Muscle of back (tissue), 13 donors: ENCODE data around the gene SWAP70. TPM values are rescaled to one million over a fixed set of nuclear protein-coding genes. Genes with fewer than 3 reads are reported as not detected.
"Not testable (repeated sequence)": the region's sequence is repeated elsewhere in the genome, so short reads cannot be mapped to it uniquely, and the experiment has no call there.

ENCODE experiments used
- DNase-seq, 3 donors: peaks; one replicate each; pipeline versions ENCODE4 v3.0.0 to v3.0.0-alpha.2; 2013
- long read RNA-seq, 9 donors: transcript quantifications; one replicate each; lab custom pipeline, GENCODE V29; 2026
- polyA plus RNA-seq, 10 donors: library from polyadenylated mRNA; unstranded; fragments of 120-200 nt; gene quantifications; one replicate each; pipeline ENCODE4 v1.2.1, GENCODE V29; 2013; ENCODE audit not compliant: insufficient read length in 10 of 10

Gene SWAP70
- 10 to 100 TPM in 9 of 10 donors, 1 to 10 TPM in 1; 9.7 to 18.0 (median 14.3) TPM for polyA plus RNA-seq
- long read RNA-seq, donor 1, full-length matches to known transcripts, result 2 of 2 reads
- long read RNA-seq, donor 1, partial matches to known transcripts, result 0 of 2 reads
- long read RNA-seq, donor 1, other reads (novel, unspliced or antisense), result 0 of 2 reads
- long read RNA-seq, donor 2, full-length matches to known transcripts, result 5 of 5 reads
- long read RNA-seq, donor 2, partial matches to known transcripts, result 0 of 5 reads
- long read RNA-seq, donor 2, other reads (novel, unspliced or antisense), result 0 of 5 reads
- long read RNA-seq, donor 3, result 0 reads
- long read RNA-seq, donor 4, full-length matches to known transcripts, result 1 of 1 reads
- long read RNA-seq, donor 4, partial matches to known transcripts, result 0 of 1 reads
- long read RNA-seq, donor 4, other reads (novel, unspliced or antisense), result 0 of 1 reads
- long read RNA-seq, donor 5, full-length matches to known transcripts, result 2 of 2 reads
- long read RNA-seq, donor 5, partial matches to known transcripts, result 0 of 2 reads
- long read RNA-seq, donor 5, other reads (novel, unspliced or antisense), result 0 of 2 reads
- long read RNA-seq, donor 6, full-length matches to known transcripts, result 2 of 2 reads
- long read RNA-seq, donor 6, partial matches to known transcripts, result 0 of 2 reads
- long read RNA-seq, donor 6, other reads (novel, unspliced or antisense), result 0 of 2 reads
- long read RNA-seq, donor 7, full-length matches to known transcripts, result 2 of 2 reads
- long read RNA-seq, donor 7, partial matches to known transcripts, result 0 of 2 reads
- long read RNA-seq, donor 7, other reads (novel, unspliced or antisense), result 0 of 2 reads
- long read RNA-seq, donor 8, result 0 reads
- long read RNA-seq, donor 9, partial matches to known transcripts, result 0 of 1 reads
- long read RNA-seq, donor 9, other reads (novel, unspliced or antisense), result 0 of 1 reads

GRCh38 chr11:9663699-9664275 lies at the start of gene SWAP70:
Gene SWAP70 (plus strand): TSS chr11:9664077. CDS start chr11:9664180, 103 bp downstream.
- peak; percentile 66 to 88 (median 81) for DNase-seq

GRCh38 chr11:9615031-9615451 lies 48.8 kb upstream of the SWAP70 start:
- no peak for DNase-seq

DNA sequence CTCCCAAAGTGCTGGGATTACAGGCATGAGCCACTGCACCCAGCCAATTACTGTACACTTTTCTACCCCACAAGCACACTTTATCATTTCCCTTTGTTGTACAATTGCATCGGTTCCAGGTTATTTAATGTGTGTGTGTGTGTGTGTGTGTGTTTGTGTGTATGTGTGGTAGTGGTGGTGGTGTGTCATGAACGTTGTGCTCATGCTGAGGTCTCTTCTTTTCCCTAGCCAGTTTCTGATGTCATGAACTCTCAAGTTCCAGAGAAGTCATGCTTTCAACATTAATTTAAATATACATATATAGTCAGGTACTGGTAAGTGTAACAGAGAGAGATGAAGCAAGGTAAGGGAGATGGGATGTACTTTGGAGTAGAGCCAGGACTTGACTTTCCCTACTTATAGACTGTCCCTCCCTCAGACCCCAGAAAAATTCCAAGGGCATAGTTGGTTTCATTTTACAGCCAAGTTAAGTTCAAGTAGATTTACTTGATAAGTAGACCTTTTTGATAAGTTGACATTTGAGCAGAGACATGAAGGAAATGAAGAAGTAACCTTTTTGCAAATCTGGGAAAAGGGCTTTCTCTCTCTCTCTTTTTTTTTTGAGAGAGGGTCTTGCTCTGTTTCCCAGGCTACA lies 47.7 kb upstream of the SWAP70 start:
- no peak for DNase-seq

GRCh38 chr11:9616858-9617257 lies 47.0 kb upstream of the SWAP70 start:
- no peak for DNase-seq

GRCh38 chr11:9617940-9618339 lies 45.9 kb upstream of the SWAP70 start:
- peak; percentile 42 to 75 (median 61) for DNase-seq

GRCh38 chr11:9619004-9619403 lies 44.9 kb upstream of the SWAP70 start:
- no peak for DNase-seq

GRCh38 chr11:9619971-9620370 lies 43.9 kb upstream of the SWAP70 start:
- DNase-seq, result no peak

- not testable (repeated sequence) for DNase-seq
These were observed 41.5 kb upstream of the SWAP70 start for GRCh38 chr11:9622353-9622752.

- DNase-seq, result not testable (repeated sequence)
These were observed 40.8 kb upstream of the SWAP70 start for GRCh38 chr11:9623053-9623452.

GRCh38 chr11:9624448-9624847 lies 39.4 kb upstream of the SWAP70 start:
- DNase-seq, result no peak

DNA sequence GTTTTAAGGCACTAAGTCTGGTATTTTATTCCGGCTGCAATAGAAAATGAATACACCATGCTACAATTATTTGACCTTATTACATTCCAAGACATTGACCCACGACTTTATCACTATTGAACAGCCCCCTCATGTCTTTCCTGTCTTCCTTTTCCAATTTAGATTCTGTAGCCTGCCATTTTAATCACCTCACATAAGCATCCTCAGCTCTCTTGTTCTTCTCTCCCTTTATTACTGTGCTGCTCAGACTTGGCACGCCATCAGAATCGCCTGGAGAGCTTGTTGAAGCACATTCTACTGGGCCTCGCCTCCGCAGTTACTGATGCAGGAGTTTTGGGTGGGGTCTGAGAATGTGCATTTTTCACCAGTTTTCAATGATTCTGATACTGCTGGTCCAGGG lies 38.7 kb upstream of the SWAP70 start:
- DNase-seq, result peak in 1 of 3 donors; percentile 69

- DNase-seq, result no peak
These were observed 38.1 kb upstream of the SWAP70 start for GRCh38 chr11:9625728-9626127.

DNA sequence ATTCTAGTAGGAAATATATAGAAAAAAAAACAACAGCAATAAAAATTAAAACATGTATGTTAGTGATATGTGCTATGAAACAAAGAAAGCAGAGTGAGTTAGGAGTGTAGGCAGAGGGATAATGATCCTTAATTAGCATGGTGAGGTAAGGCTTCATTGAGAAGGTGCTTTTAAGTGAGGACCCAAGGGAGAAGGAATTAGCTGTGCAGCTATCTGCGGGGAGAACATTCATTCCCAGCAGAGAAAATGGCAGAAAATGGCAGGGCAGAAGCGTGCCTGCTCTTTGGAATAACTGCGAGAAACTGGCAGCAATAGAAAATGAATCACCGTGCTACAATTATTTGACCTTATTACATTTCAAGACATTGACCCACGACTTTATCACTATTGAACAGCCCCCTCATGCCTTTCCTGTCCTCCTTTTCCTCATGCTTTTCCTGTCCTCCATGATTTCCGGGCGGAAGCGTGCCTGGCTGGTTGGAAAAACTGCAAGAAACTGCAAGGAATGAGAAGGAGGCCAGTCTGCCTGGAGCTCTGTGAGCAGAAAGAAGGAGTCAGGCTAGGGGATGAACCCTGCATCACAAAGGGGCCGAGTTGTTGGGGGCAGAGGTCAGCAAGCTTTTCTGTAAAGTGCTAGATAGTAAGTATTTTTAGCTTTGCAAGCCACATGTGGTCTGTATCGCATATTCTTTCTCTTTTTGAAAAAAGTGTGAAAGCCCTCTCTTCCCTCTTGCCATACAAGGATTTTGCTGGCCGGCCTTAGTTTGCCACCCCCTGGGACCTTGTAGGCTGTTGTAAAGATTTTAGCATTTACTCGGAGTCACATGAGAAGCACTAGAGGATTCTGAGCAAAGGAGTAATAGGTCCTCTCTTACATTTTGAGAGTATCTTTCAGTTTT lies 37.1 kb upstream of the SWAP70 start:
- DNase-seq, result peak in 1 of 3 donors; percentile 41

DNA sequence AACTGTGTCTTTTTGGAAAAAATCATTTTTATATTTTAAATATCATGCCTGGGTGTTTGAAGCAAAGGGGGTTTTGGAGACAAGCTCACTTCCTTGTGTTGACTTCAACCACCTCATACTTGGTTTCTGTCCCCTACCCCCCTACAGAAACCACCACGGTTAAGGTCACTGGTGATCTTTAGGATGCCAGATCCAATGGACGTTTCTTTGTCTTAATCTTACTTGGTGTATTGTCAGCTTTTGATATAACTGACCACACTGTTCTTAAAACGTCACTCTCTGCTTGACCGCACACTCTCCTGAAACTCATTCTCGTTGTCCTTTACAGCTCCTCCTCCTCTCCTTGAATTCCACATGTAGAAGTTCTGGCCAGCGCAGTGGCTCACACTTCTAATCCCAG lies 34.8 kb upstream of the SWAP70 start:
- no peak for DNase-seq

- no peak for DNase-seq
These were observed 30.2 kb upstream of the SWAP70 start for GRCh38 chr11:9633679-9634078.

- DNase-seq, result no peak
These were observed 27.2 kb upstream of the SWAP70 start for GRCh38 chr11:9636691-9637090.

- DNase-seq, result no peak
These were observed 24.8 kb upstream of the SWAP70 start for GRCh38 chr11:9639099-9639498.

DNA sequence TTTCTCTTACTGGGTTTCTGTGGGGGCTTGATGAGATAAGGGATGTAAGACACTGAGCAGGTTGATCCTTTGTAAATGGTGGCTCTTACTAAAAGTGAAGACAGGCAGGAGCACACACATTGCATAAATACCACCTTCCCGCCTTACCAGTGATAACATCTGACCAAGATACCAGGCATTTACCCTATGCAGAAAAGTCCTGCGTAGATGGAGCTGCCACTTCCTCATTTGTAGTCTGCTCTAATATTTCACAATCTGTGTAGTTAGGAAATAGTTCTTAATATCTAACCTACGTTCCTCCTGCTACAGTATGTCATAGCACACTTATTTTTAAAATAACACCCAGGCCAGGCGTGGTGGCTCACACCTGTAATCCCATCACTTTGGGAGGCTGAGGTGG lies 23.9 kb upstream of the SWAP70 start:
- no peak for DNase-seq

- no peak for DNase-seq
These were observed 21.0 kb upstream of the SWAP70 start for GRCh38 chr11:9642894-9643293.

GRCh38 chr11:9643751-9644150 lies 20.1 kb upstream of the SWAP70 start:
- DNase-seq, result no peak

- no peak for DNase-seq
These were observed 18.0 kb upstream of the SWAP70 start for GRCh38 chr11:9645881-9646280.
